ENCODE data around the gene RND2. TPM values are rescaled to one million over a fixed set of nuclear protein-coding genes. Genes with fewer than 3 reads are reported as not detected.
"Not testable (repeated sequence)": the region's sequence is repeated elsewhere in the genome, so short reads cannot be mapped to it uniquely, and the experiment has no call there.

Gene RND2
- total and polyA plus RNA-seq, 4 donors, result 0.25 to 1.3 (median 0.43) TPM

DNA sequence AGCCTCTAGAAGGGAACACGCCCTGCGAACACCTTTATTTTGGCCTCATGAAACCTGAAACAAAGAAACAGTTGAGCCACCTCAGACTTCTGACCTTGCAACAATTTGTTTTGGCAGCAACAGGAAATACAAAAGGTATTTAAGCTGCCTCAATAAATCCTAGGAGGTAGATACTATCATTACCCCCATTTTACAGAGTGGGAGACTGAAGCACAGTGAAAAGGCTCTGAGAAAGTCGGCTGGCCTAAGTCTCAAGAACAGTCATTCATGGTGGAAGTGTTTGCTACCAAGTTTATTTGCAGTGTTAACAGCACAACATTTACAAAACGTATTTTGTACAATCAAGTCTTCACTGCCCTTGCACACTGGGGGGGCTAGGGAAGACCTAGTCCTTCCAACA, 19.0 kb downstream of the RND2 start:
- WGBS, 2 donors, result 92 to 93% methylated on average over 4 of the region's 4 CpGs
- no peaks in the 10 kb centered on the region for H3K27me3 ChIP-seq (ENCODE audit: control insufficient read depth in 3 of 3, insufficient read depth in 3 of 3, low read length in 2 of 3)
- peaks cover 0 to 3% (median 0%) of the 10 kb centered on the region in 4 donors for H3K36me3 ChIP-seq (ENCODE audit: control insufficient read depth in 4 of 4, insufficient read depth in 4 of 4, low read length in 4 of 4)
- no peaks in the 10 kb centered on the region for H3K9me3 ChIP-seq (ENCODE audit: control insufficient read depth in 4 of 4, insufficient read depth in 3 of 4, low read length in 3 of 4)
- no peak overlapping the region for H3K27ac ChIP-seq (ENCODE audit: low read depth in 1 of 2, low read length in 1 of 2)
- no peak for ATAC-seq (ENCODE audit: insufficient read depth, low FRiP score)
- no peak for DNase-seq
- TF ChIP-seq, protein P1, sequence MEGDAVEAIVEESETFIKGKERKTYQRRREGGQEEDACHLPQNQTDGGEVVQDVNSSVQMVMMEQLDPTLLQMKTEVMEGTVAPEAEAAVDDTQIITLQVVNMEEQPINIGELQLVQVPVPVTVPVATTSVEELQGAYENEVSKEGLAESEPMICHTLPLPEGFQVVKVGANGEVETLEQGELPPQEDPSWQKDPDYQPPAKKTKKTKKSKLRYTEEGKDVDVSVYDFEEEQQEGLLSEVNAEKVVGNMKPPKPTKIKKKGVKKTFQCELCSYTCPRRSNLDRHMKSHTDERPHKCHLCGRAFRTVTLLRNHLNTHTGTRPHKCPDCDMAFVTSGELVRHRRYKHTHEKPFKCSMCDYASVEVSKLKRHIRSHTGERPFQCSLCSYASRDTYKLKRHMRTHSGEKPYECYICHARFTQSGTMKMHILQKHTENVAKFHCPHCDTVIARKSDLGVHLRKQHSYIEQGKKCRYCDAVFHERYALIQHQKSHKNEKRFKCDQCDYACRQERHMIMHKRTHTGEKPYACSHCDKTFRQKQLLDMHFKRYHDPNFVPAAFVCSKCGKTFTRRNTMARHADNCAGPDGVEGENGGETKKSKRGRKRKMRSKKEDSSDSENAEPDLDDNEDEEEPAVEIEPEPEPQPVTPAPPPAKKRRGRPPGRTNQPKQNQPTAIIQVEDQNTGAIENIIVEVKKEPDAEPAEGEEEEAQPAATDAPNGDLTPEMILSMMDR (IDR thresholded peaks at IDR 0.05; ENCODE audit: control extremely low read depth, extremely low read depth), result no peak
- H3K9ac ChIP-seq (ENCODE audit: insufficient read depth in 1 of 2, low read length in 2 of 2), result no peak overlapping the region
- no peak overlapping the region for H3K4me3 ChIP-seq
- no peaks in the 10 kb centered on the region for H3K4me1 ChIP-seq (ENCODE audit: control insufficient read depth in 5 of 5, insufficient read depth in 5 of 5, low read length in 5 of 5)

DNA sequence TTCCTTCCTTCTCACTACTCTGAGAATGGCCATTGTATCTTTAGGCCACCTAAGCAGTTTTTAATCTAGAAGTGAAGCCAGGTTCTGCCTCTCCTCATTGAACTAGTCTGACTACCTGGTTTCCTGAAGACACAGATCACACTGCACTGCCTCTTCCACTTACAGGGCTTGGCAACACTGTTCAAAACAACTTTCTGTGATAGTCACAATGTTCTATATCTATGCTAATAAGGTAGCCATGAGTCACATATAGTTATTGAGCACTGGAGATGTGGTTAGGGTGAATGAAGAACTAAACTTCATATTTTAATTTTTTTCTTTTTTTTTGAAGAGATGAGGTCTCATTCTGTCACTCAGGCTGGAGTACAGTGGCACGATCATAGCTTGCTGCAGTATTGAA, 26.9 kb downstream of the RND2 start:
- no peak for DNase-seq
- no peak overlapping the region for H3K9ac ChIP-seq (ENCODE audit: insufficient read depth in 1 of 2, low read length in 2 of 2)
- peaks cover 3 to 9% (median 5%) of the 10 kb centered on the region in 4 donors for H3K36me3 ChIP-seq (ENCODE audit: control insufficient read depth in 4 of 4, insufficient read depth in 4 of 4, low read length in 4 of 4)
- ATAC-seq (ENCODE audit: insufficient read depth, low FRiP score), result no peak
- H3K4me3 ChIP-seq, result no peak overlapping the region
- no peaks in the 10 kb centered on the region for H3K27me3 ChIP-seq (ENCODE audit: control insufficient read depth in 3 of 3, insufficient read depth in 3 of 3, low read length in 2 of 3)
- TF ChIP-seq, protein P1 (IDR thresholded peaks at IDR 0.05; ENCODE audit: control extremely low read depth, extremely low read depth), result no peak
- WGBS, 2 donors, result 95% methylated on average over 1 of the region's 1 CpG
- no peak overlapping the region for H3K27ac ChIP-seq (ENCODE audit: low read depth in 1 of 2, low read length in 1 of 2)
- H3K4me1 ChIP-seq (ENCODE audit: control insufficient read depth in 5 of 5, insufficient read depth in 5 of 5, low read length in 5 of 5), result no peaks in the 10 kb centered on the region
- H3K9me3 ChIP-seq (ENCODE audit: control insufficient read depth in 4 of 4, insufficient read depth in 3 of 4, low read length in 3 of 4), result no peaks in the 10 kb centered on the region

DNA sequence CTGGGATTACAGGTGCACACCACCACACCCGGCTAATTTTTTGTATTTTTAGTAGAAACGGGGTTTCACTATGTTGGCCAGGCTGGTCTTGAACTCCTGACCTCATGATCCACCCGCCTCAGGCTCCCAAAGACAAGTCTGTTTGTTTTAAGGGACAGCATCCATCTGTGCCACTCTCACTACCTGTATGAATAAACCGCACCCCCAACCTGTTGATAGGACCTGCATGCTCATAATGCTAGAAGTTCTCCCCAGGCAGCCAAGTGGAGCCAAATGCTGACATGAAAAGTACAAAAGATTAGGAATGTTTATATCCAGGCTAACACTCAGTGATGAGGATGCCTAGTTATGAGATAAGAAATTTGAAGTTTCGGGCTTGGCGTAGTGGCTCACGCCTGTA, 28.0 kb downstream of the RND2 start:
- H3K27me3 ChIP-seq (ENCODE audit: control insufficient read depth in 3 of 3, insufficient read depth in 3 of 3, low read length in 2 of 3); H3K27ac ChIP-seq (ENCODE audit: low read depth in 1 of 2, low read length in 1 of 2); ATAC-seq (ENCODE audit: insufficient read depth, low FRiP score): not testable (repeated sequence)

DNA sequence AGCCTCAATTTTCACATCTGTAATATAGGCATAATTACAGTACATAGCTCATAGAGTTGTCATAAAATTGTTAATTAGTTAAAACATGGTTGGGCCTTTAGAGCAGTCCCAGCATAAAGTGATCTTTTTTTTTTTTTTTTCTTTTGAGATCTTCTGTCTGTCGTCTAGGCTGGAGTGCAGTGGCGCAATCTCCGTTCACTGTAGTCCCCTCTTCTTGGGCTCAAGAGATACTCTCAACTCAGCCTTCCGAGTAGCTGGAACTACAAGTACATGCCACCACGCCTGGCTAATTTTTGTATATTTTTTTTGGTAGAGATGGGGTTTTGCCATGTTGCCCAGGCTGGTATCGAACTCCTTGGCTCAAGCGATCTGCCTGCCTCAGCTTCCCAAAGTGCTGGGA, 31.0 kb downstream of the RND2 start:
- Histone ChIP-seq H3K9ac (ENCODE audit: insufficient read depth in 1 of 2, low read length in 2 of 2) (no peak overlapping the region), H3K27ac (ENCODE audit: low read depth in 1 of 2, low read length in 1 of 2) (no peak overlapping the region), H3K4me3 (no peak overlapping the region), H3K27me3 (ENCODE audit: control insufficient read depth in 3 of 3, insufficient read depth in 3 of 3, low read length in 2 of 3) (no peaks in the 10 kb centered on the region), H3K9me3 (ENCODE audit: control insufficient read depth in 4 of 4, insufficient read depth in 3 of 4, low read length in 3 of 4) (no peaks in the 10 kb centered on the region), H3K4me1 (ENCODE audit: control insufficient read depth in 5 of 5, insufficient read depth in 5 of 5, low read length in 5 of 5) (no peaks in the 10 kb centered on the region), H3K36me3 (ENCODE audit: control insufficient read depth in 4 of 4, insufficient read depth in 4 of 4, low read length in 4 of 4) (peaks cover 2 to 5% (median 4%) of the 10 kb centered on the region in 4 donors)
- WGBS, 2 donors, result 79 to 90% methylated on average over 7 of the region's 7 CpGs
- TF ChIP-seq, protein P1 (IDR thresholded peaks at IDR 0.05; ENCODE audit: control extremely low read depth, extremely low read depth), result no peak
- DNase-seq (no peak), ATAC-seq (ENCODE audit: insufficient read depth, low FRiP score) (no peak)

More for the DNA sequence above, 28.0 kb downstream of the RND2 start:
- not testable (repeated sequence) for H3K9me3 ChIP-seq (ENCODE audit: control insufficient read depth in 4 of 4, insufficient read depth in 3 of 4, low read length in 3 of 4); H3K9ac ChIP-seq (ENCODE audit: insufficient read depth in 1 of 2, low read length in 2 of 2); H3K36me3 ChIP-seq (ENCODE audit: control insufficient read depth in 4 of 4, insufficient read depth in 4 of 4, low read length in 4 of 4); H3K4me3 ChIP-seq; DNase-seq; H3K4me1 ChIP-seq (ENCODE audit: control insufficient read depth in 5 of 5, insufficient read depth in 5 of 5, low read length in 5 of 5)
- 98% methylated on average over 7 of the region's 7 CpGs for WGBS, 2 donors

Data from lung (tissue), 12 donors.